HS-27A (cell line): Measurements from ENCODE around the gene SMURF1.

Source experiments
- DNase-seq: peaks from one replicate; pipeline ENCODE4 v3.0.0-alpha.2; 2012; ENCODE audit warnings: low read depth, missing footprints

The SMURF1 gene

DNA sequence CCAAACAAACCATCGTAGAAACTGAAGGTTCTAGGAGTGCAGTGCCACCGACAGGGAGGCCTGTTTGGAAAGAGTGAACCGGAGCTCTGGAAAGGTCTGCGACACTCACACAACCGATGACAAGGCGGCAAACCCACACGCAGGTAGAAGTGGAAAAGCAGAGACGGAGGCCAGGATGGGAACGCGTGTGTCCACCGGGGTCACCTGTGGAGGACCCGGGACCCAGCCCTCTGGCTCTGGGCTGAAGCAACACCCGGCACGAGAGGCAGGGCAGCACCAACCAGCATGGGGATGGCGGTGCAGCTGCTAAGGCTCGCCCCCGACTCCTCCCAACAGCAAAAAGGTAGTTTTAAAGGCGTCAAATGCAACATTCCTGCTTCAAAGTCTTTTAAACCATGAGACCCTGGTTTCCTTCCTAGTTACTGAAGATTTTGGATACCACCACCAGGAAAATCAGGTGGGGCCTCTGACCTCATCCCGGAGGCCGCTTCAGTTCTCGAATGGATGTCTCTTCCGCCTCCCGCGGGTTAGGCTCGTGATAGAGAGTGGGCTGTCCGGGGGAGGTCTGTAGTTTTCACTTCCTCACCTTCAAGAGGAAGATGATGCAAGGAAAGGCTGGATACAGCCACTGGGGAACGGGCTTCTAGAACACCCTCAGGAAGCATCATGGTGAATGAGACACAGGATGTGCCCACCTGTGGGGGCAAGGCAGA lies 115.5 kb downstream of the SMURF1 start:
- no peak for DNase-seq

DNA sequence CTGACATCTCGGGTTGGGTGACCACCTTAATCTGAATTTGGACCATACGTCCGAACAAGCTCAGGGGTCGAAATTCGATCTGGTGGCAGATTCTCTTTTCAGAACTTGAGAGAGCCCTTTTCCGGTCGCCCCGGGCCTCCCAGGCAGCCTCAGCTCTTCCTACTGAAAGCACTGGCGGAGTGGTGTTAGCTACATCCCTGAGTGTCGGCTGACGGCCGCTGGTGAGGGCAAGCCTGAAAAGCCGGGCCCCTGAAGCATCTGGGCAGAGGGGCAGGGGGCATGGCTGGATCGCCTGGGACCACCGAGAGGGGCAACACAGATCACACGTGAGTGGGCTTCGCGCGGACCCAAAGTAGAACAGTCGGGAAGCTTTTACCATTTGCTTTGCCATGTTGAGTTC lies 116.1 kb downstream of the SMURF1 start:
- DNase-seq, result no peak

DNA sequence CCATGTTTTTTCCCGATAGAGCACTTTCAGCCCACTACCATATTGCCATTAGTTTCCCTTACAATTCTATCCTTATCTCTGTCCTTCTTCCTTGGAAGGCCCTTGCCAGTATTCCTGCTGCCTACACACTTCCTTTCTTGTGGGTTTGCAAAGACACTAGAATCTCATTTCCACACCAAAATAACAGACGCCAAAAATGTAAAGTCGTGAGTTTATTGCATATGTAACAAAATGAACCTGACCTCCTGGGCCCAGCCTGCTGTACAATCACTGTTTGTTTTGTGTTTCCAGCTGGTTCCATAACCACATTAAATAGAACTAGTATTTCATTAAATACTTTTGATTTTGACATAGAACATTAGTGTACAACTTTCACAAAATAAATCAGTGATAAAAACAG lies 116.7 kb downstream of the SMURF1 start:
- no peak for DNase-seq

DNA sequence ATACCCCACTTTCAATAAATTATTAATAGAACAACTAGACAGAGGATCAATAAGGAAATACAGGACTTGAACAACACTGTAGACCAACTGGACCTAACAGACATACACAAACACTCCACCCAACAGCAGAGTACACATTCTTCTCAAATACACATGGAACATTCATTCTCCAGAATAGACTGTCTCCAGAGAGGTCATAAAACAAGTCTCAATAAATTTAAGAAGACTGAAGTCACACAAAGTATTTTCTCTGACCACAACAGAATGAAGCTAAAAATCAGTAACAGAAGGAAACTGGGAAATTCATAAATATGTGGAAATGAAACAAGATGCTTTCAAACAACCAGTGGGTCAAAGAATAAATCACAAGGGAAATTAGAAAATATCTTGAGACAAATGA lies 119.8 kb downstream of the SMURF1 start:
- no peak for DNase-seq

DNA sequence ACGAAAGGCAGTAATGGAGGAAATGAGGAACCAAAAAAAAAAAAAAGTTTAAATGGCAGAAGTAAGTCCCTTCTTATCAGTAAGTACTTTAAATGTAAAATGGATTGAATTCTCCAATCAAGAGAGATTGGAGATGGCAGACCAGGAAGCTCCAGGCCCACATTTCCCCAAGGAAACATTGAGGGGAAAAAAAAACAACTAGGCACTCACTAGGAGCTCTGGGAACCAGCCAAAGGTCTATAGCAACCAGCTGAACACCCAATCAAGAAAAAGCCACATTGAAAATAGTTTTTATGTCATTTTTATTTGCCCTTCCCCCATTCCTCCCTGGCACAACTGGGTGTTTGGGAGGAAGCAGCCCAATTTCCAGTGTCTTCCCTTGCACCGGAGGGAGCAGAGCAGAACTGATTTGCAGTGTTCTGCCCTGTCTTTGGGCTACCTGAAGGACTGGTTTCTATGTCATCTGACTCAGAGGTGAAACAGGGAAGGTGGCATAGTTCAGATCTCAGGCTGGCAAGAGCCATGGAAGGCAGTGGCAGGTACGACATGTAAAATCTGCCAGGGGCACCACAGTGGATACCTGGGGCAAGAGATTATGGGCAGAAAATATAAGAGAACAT lies 121.9 kb downstream of the SMURF1 start:
- DNase-seq, result no peak

DNA sequence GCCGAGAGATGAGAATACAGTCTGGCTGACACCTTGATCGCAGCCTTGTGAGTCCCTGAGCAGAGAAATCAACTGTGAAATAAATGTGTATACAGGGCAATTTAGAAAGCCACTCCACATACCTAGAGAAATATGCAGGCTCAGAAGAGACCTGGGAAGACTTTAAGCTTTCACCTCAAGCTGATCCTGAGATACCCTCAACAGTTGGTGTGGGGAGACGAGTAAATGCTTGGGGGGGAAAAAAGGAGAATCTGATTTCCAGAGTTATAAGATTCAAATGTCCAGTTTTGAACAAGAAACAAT lies 123.5 kb downstream of the SMURF1 start:
- no peak for DNase-seq

DNA sequence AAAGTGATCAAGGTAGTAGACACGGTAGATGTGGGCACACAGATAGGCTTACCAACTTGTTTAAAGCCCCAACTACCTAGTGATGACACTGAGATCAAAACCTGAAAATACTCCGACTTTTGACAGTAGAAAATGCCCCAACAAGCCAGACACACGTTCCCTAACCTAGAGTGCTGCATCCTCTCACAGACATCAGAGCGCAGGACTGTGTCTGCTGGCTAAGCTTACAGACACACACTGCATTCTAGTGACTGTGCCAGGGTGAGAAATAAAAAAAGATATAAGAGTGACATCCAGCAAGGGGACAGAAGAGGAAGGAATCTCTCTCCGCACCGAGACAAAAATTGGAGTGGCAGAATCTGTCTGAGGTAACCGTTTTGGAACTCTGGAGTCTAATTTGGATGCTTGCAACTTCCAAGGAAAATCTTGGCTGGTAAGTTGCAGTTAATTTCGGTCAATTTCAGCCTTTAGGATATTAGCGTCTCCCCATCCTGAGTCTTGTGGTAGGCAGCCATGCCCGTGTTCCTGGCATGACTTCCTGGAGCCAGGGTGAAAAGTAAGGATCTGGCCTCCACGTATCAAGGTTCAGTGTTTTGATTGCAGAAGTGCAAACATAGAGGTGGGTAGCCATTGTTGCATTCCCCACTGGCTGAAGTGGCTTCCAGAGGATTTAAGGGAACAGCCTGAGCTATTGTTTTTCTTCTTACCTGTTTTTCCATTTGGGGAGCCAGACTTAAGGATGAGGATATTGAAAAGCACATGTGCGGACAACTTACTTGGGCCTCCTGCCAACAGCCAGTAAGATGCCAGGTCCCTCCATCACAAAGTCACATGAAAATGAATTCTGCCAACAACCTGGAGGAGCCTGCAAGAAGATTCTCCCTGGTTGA lies 124.1 kb downstream of the SMURF1 start:
- no peak for DNase-seq

DNA sequence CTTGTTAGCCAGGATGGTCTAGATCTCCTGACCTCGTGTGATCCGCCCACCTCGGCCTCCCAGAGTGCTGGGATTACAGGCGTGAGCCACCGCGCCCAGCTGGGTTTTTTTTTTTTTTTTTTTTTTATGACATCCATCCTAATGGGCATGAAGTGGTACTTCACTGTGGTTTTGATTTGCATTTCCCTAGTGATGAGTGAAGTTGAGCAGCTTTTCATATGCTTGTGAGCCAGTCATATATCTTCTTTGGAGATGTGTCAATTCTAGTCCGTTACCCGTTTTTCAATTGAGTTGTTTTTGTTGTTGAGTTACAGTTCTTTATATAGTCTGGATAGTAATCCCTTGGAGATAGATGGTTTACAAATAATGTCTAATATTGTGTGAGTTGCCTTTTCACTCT lies 127.7 kb downstream of the SMURF1 start:
- no peak for DNase-seq

DNA sequence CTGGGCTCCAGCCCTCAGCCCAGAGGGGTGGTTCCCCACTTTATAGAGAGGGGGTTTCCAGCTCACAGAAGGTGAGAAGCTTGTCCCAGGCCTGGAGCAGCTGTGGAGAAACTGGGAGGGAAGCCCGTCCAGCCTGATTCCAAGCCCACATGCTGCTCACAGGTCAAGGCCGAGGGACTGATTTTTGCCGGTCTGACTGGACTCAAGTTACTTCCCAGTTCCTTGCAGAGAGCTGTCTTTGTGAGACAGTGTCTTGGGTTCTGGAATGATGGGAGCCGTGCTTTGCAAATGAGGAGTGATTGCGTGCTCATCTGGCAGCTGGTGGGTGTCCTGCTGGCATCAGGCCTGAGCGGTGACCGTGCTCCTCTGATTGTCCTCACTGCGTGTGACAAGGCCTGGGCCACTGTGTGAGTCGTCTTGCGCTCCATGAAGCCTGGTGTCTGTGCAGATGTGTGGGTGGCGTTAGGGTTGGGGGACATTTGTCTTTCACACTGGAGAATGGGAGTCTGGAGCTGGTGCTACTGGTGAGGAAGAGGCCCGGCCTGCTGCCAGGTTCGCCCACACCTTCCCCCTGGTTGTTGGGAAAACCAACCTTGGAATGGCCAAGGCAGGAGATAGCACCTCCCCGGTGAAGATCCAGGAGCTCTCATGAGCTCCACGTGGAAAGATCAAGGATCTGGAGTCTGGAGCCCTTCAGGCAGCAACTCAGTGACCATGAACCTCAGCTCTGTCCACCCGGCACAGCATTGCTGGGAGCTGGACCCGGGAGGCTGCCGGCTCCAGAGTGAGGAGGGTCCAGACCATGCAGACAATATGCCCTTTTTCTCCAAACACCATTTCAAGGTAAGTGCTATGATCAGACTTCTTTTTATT lies 129.6 kb downstream of the SMURF1 start:
- no peak for DNase-seq

DNA sequence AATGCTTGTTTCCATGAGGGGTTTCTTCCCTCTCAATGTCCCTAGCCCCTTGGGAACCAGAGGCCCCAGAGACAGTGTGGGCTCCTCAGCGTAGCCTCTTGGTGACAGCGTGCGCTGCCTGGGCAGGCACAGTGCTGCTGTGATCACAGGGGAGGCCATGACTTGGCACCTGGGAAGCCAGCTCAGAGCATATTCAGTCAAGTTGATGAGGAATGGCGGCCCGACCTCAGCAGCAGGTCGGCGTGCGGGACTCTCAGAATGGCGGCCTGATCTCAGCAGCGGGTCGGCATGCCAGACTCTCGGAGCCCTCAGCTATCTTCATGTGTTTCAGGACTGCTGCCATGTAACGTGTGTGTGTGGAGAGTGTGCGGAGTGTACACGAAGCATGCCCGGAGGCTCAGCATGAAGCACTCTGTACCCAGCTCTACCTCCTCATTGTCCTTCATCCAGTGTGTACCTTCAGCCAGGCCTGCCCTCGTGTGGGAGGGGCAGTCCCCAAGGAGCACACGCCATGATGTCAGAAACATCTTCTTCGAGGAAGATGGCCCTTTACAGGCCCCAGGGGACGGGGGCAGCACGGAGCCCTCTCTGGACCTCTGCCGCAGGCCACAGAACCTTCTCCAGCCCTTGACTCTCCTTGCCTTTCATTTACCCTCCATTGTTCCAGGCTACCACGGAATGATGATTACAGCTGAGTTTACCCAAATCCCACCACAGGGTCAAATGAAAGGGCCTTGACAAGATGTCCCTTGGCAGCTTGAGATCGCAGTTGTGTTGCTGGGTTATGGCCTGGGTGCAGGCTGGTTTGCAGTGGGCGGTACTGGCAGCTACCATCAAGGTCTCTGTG lies 130.4 kb downstream of the SMURF1 start:
- no peak for DNase-seq

DNA sequence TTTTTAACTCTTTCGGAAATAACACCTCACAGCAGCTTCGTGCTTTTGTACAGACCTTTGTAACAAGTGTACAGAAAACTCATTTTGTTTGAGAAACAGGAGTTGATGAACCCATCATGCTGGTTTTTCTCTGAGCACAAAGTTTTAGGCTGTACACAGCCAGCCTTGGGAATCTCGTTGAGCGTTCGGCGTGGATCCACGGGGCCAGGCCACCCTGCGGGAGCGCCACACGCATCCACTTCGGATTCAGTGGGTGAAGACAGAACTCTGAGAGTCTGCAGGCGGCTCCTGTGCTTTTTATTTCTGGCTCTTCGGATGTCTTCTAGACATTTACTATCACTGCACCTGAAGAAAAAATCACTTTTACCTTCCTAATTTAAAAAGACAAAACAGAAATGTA lies 131.2 kb downstream of the SMURF1 start:
- DNase-seq, result no peak

DNA sequence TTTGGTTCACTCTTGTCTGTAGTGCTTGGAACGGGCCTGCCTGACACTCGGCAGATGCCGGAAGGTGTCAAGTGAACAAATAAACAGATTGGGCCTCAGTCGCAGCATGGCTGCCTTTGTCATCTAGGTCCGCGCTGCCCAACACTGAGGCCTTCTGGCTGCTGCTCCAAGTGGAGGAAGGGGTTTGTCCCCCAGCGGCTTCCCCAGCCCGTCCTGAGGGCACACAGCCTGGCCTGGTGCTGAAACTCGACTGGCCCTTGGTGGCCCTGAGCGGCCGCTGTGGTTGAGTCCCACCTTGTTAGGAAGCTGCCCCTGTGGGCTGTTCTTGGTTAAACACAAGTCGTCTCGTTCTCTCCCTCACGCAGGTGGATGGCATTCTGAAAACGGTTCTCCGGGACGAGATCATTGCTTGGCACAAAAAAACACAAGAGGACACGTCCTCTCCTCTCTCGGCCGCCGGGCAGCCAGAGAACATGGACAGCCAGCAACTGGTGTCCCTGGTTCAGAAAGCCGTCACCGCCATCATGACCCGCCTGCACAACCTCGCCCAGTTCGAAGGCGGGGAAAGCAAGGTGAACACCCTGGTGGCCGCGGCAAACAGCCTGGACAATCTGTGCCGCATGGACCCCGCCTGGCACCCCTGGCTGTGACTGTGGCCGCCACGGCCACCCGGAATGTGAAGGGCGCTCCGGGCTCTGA lies 132.1 kb downstream of the SMURF1 start:
- DNase-seq, result no peak

DNA sequence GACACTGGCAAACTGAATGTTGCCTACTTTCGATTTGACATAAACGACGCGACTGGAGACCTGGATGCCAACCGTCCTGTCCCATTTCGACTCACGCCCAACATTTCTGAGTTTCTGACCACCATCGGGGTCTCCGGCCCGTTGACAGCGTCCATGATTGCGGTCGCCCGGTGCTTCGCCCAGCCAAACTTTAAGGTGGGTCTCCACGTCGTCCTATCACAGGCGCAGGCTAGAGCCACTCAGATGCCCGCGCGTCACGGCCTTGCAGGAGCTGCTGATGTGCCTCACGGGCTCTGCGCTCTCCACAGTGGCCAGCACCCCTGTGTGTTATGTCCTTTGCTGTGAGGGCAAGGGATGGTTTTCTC lies 132.6 kb downstream of the SMURF1 start:
- no peak for DNase-seq

DNA sequence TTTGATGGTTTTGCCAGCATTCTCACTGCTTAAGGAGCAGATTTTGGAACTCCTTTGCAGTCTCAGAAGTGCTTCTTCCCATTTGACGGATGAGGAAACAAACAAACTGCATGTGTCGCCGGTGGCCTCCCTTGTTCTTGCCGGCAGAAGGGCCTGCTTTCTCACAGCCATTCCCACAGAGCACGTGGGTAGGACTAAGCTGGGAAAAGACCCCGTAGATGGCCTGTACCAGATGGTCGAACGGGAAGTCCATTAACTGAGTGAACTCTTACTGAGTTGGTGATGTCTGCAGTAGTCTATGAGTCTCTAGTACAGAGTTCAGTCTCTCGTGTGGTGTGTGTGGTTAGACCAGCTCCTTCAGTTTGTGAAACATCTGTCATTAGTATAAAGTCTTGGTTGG lies 133.6 kb downstream of the SMURF1 start:
- no peak for DNase-seq

DNA sequence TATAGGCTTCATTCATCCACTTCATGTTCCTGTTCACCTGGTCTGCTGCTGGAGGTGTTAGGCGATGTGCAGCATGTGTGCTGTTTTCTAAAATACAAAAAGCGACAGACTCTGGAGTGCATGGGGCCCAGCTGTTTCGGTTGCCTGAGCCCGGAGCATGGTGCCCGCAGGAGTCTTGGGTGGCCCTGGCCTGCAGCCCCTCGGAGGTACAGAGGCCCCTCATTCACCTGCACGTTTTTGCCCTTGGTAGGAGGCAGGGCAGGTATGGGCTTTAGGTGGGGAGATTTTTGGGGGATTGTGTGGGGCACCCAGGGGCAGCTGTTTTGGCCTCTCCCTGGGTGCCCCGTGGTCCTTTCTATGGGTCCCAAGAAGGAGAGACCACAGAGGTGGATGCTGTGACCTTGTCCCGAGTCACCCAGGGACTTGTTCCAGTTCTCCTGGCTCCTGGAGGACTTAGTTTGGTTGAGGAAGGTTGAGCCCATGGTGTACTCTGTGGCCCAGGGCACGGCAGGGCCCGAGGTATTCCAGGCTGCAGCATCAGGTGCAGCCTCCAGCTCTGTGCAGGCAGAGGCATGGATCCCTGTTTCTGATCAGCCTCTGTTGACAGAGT lies 134.9 kb downstream of the SMURF1 start:
- no peak for DNase-seq

DNA sequence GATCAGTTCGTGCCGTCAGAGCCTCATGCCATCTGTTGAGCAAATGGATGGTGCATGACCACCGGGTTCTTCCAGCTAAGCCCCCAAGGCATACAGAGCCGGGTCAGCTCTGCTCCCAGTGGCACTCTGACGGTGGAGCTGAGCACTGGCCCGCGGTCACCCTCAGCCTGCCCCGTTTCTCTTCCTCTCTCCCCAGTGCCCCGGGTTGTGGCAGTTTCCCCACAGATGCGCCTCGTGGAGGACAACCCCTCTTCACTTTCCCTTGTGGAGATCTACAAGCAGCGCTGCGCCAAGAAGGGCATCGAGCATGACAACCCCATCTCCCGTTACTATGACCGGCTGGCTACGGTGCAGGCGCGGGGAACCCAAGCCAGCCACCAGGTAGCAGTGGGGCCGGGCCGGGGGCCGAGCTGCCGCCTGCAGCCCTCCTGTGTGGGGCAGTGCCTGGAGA lies 135.7 kb downstream of the SMURF1 start:
- DNase-seq, result no peak

DNA sequence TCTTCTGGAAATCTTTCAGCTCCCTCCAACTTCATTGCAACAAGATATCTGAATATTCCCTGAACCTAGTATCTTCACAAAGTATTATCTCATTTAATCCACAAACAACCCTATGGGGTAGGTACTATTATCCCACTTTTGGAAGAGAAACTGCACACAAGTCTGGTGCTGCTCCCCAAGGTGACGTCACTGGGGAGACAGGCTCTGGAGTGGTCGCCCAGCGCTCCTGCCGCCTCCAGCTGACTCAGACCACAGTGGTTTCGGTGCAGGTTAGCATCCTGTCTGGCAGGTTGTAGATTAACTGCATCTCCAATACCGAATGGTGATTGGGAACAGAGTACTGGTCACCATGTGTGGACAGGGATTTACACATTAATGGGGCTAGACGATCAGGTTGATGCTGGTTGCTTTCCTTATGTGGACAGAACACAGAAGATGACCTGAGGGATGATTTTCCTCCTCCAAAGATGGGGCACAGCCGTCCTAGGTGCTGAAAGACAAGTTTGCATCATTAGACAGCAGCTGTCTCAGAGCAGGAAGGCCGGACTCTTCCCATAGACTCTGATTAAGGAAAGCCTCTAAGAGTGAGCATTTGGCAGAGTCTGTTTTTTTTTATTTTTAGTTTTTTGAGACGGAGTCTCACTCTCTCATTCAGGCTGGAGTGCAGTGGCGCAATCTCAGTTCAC lies 137.0 kb downstream of the SMURF1 start:
- no peak for DNase-seq

DNA sequence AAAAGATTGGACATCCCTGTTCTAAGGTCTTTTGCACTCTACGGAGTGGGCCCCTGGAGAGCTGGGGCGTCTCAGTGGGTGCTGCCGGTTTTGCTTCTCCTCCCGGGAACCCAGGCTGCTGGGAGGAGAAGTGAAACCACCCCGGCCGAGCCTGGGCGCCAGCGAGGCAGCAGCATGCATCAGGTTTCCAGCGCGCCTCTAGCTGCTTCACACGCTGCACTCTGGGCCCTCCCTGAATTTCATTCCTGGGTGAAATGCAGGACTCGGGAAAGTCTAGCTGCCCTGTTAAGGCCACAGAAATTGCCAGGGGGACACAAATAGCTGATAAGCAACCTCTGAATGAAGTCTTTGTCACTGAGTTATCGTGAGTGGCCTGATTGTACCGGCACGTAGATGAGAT lies 138.1 kb downstream of the SMURF1 start:
- DNase-seq, result no peak

DNA sequence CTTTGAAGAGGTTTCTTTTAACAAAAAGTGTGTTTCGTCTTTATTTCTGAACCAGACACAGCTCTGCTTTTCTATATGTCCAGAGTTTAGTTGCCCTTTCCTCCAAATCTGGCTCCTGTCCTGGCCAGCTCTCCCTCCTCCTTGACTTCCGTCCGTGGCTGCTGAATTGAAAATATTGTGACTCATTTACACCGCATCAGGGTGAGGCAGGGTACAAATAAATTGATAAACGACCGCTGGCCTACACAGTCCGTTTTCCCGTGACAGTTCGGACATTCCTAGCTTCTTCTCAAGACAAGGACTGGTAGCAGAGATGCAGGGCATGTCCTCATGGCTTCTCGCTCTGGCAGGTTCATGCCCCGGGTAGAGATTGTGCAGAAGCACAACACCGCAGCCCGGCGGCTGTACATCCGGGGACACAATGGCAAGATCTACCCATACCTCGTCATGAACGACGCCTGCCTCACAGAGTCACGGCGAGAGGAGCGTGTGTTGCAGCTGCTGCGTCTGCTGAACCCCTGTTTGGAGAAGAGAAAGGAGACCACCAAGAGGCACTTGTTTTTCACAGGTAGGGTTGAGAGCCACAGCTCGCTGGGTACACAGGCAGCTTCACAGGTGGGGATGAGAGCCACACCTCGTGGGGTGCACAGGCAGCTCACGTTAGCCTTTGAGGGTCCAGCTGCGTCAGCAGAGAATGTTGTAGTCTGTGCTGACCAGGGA lies 139.0 kb downstream of the SMURF1 start:
- no peak for DNase-seq
